ENCODE data around the gene DPEP2. TPM values are rescaled to one million over a fixed set of nuclear protein-coding genes. Genes with fewer than 3 reads are reported as not detected.
"Not testable (repeated sequence)": the region's sequence is repeated elsewhere in the genome, so short reads cannot be mapped to it uniquely, and the experiment has no call there.

The DPEP2 gene, protein sequence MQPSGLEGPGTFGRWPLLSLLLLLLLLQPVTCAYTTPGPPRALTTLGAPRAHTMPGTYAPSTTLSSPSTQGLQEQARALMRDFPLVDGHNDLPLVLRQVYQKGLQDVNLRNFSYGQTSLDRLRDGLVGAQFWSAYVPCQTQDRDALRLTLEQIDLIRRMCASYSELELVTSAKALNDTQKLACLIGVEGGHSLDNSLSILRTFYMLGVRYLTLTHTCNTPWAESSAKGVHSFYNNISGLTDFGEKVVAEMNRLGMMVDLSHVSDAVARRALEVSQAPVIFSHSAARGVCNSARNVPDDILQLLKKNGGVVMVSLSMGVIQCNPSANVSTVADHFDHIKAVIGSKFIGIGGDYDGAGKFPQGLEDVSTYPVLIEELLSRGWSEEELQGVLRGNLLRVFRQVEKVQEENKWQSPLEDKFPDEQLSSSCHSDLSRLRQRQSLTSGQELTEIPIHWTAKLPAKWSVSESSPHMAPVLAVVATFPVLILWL
- 12.1 TPM for total RNA-seq

DNA sequence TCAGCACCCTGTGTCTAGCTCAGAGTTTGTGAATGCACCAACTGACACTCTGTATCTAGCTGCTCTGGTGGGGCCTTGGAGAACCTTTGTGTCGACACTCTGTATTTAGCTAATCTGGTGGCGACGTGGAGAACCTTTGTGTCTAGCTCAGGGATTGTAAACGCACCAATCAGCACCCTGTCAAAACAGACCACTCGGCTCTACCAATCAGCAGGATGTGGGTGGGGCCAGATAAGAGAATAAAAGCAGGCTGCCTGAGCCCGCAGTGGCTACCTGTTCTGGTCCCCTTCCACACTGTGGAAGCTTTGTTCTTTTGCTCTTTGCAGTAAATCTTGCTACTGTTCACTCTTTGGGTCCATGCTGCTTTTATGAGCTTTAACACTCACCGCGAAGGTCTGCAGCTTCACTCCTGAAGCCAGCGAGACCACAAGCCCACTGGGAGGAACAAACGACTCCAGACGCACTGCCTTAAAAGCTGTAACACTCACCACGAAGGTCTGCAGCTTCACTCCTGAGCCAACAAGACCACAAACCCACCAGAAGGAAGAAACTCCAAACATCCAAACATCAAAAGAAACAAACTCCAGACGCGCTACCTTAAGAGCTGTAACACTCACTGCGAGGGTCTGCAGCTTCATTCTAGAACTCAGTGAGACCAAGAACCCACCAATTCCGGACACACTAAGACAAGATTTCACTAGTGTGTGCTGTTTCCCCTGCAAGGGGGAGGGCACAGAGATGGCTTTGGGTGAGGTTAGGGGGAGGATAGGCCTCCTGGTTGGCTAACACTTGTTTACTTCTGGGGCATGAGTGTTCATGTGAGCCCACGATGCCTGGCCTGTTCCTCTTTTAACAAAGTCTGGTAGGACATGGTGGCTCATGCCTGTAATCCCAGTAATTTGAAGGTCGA is at the start of gene DPEP2:
Gene DPEP2 (minus strand): TSS at position 706 of the 910 bp plus-strand sequence. CDS start 6,272 bp downstream, outside the sequence.
- not testable (repeated sequence) for DNase-seq

DNA sequence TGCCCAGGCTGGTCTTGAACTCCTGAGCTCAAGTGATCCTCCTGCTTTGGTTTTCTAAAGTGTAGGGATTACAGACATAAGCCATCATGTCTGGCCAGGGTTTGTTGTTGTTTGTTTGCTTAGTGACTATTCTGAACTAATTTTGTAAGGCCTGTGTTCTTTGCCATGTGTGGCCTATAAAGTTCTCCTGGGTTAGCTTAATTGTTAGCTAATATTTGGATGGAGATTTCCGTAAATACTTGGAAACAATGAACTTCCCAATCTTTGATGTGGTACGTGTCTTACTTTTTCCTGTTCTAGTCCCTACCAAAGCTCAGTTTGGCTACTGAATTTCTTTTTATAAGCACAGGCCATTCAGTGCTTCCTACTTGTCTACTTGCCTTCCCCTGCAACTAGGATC is 48.7 kb upstream of the DPEP2 start:
- no peak for DNase-seq

DNA sequence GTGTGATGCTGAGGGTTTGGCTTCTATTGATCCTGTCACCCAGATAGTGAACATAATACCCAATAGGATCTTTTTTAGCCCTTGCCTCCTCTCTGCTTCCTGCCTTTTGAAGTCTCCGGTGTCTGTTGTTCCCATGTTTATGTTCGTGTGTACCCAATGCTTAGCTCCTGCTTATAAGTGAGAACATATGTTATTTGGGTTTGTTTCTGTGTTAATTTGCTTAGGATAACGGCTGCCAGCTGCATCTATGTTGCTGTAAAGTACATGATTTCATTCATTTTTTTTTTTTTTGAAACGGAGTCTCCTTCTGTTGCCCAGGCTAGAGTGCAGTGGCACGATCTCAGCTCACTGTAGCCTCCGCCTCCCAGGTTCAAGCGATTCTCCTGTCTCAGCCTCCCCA is 46.8 kb upstream of the DPEP2 start:
- peak; percentile 14 for DNase-seq

DNA sequence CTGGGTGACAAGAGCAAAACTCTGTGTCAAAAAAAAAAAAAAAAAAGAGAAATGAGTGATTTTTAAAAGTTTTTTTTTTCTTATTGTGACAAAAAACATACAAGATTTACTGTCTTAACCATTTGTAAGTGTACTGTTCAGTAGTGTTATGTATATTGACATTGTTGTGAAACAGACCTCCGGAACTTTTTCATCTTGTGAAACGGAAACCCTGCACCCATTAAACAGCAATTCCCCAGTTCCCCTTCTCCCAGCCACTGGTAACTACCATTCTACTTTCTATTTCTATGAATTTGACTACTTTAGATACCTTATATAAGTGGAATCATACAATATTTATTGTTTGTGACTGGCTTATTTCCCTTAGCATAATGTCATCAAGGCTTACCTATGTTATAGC is 42.5 kb upstream of the DPEP2 start:
- no peak for DNase-seq

DNA sequence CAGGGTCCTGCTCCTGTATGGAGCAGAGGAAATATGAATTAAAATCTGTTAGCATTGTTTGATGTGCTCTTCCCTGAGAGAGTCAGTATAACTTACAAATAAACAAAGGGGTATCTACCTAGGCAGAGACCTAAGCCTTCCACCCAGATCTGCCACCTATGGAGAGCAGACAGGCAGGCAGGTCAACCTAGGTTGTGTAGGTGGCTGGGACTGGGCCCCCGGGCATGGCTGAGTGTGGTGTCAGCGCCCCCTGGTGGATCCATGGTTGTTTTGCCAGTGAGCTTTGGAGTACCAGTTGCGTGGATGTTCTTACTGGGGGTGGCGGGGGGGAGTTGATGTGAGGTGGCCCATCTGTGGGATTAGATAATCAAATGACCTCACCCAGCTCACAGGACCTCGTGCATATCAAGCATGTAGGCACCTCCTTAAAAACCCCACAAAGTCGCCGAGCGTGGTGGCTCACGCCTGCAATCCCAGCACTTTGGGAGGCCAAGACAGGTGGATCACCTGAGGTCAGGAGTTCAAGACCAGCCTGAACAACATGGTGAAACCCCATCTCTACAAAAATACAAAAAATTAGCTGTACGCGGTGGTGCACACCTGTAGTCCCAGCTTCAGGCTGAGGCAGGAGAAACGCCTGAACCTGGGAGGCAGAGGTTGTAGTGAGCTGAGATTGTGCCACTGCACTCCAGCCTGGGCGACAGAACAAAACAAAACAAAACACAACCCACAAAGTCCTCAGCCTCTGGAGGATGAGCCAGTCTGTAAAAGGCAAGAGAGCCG is 41.4 kb upstream of the DPEP2 start:
- peak; percentile 76 for DNase-seq

DNA sequence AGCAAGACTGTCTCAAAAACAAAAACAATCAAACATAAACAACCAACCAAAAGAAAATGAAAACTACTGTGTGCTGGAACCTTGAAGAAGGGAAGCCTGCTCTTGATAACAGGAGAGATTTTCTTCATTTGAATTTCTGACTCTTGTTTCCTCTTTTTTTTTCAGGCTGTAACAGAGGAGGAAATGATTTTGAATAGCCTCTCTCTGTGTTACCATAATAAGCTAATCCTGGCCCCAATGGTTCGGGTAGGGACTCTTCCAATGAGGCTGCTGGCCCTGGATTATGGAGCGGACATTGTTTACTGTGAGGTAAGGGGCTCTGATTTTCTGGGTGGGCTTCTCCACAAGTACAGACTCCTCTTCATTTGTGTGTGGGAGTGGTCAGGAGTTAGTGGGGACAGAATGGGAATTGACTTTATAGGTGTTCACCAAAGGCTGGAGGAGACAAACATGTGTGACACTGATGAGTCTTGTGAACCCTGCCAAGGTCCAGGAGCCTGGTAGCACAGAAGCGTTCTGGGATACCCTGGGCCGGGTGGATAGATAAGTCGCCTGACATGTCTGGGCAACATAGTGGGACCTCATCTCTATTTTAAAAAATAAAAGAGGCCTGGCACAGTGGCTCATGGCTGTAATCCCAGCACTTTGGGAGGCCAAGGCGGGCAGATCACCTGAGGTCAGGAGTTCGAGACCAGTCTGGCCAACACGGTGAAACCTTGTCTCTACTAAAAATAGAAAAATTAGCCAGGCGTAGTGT is 38.7 kb upstream of the DPEP2 start:
- no peak for DNase-seq

DNA sequence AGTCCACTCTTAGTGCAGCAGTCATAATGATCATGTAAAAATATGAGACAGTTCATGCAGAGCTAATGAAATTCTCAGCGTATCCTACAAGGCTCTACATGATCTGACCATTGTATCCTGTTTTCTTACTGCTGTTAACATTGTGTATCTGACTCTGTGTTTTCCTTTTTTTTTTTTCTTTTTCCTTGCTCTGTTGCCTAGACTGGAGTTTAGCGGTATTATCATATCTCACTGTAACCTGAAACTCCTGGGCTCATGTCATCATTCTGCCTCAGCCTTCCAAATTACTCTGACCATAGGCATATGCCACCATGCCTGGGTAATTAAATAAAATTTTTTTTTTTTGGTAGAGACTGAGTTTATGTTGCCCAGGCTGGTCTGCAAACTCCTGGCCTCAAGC is 35.9 kb upstream of the DPEP2 start:
- no peak for DNase-seq

DNA sequence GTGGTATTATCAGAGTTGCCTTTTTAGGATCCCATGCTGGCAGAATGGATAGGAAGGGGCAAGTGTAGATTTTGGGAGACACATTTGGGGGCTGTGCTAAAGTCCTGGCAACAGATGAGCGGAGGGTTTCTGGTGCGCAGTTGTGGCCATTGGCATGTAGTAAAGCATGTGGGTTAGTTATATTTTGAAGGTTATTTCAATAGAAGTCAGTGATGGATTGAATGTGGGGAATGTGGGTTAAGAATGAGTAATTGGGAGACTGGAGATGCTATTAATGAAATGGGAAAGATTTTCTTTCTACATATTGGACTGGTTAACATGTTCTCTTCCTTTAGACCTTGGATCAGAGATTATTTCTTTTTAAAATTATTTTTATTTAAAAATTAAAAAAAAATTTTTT is 33.8 kb upstream of the DPEP2 start:
- no peak for DNase-seq

DNA sequence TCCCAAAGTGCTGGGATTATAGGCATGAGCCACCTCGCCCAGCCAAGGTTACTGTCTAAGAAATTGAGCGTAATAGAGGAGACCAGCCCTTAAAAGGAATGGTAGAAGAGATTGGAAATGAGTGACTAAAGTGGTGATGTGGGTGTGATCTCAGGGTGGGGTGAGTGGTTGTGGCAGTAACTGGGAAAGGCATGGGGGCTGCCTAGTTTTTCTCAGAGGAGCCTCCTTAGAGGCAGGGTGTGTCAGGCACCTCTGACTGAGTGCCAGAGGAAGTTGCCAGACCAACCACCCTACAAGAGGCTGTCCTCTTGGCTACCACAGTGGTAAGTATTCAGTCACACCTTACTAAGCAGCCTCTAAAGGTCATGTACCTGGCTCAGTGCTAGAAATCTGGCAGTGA is 32.7 kb upstream of the DPEP2 start:
- DNase-seq, result no peak

DNA sequence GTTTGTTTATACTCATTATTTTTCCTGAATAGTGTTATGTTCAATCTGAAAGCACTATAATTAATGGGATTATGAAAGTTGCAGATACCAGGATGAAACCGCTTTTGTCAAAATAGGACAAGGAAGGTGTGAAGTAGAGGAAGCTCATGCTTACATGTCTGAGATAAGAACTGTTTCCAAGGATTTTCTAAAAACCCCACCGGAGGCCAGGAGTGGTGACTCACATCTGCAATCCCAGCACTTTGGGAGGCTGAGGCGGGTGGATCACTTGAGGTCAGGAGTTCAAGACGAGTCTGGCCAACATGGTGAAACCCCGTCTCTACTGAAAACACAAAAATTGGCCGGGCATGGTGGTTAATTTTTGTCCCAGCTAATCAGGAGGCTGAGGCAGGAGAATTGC is 30.8 kb upstream of the DPEP2 start:
- DNase-seq, result not testable (repeated sequence)

DNA sequence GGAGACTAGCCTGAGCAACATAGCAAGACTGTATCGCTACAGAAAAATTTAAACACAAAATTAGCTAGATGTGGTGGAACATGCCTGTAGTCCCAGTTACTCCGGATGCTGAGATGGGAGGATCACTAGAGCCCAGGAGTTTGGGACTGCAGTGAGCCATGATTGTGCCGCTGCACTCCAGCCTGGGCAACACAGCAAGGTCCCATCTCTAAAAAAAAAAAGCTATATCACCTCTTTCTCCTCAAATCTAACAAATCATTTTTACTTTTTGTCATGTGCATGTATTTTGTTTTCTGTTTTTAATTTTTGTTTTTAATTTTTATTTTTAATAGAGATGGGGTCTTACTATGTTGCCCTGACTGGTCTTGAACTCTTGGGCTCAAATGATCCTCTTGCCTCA is 29.7 kb upstream of the DPEP2 start:
- DNase-seq, result no peak

DNA sequence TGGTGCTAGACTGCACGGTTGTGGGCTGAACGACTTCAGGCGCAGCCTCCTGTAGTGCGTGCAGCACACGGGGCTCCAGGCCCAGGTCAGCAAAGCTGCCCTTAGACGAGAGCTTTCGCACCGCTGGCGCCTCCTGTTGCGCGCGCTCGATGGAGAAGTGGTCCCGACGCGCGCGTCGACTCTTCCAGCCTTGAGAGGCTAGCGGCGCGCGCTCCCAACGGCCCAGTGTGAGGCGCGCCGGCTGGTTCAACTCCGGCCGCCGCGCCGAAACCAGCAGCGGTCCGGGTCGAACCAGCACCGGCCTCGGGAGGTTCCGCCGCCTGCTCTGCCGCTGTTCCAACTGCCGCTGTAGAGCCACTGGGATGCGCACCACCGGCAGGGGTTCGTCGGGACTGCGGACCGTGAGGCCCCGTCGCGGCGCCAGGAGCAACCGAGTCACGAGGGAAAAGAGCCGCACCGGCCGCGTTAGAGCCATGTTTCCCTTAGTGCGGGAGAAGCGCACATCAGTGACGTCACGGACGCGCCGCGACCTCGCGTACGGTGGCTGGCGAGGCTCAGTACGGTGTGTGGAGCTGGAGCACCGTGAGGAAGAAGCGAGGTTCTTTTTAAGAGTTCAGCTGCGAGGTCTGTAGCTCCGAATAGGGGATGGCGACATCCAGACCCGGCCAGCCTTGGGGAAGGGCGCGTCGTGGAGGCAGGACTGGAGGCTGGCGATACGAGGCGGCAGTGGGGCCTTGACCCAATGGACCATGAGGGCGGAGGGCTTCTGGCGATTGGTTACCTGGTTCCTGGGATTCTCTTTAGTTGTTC is 23.6 kb upstream of the DPEP2 start, which contains the start of the genes DDX28 and DUS2:
Gene DDX28 (minus strand): TSS at position 505 of the 810 bp plus-strand sequence. CDS start 30 bp downstream, at position 475.
Gene DUS2 (plus strand): TSS at position 557 of the 810 bp plus-strand sequence. CDS start 14,740 bp downstream, outside the sequence.
- peak; percentile 97 for DNase-seq

DNA sequence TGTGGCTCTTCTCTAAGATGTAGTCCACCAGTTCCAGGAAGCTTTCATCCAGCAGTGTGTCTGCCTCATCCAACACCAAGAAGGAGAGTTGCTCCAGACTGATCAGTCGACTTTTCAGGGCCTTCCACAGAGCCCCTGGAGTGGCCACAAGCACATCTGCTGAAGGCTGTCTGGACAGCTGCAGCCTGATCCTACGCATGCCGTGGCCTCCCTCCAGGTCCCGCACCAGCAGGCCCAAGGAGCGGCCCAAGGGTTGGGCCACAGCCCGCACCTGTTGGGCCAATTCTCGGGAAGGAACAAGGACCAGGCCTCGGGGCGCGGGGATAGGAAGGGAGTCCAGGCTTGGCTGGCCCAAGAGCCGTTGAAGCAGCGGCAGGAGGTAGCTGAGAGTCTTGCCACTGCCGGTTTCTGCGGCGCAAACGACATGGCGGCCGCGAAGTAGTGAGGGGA is 23.0 kb upstream of the DPEP2 start:
- no peak for DNase-seq

DNA sequence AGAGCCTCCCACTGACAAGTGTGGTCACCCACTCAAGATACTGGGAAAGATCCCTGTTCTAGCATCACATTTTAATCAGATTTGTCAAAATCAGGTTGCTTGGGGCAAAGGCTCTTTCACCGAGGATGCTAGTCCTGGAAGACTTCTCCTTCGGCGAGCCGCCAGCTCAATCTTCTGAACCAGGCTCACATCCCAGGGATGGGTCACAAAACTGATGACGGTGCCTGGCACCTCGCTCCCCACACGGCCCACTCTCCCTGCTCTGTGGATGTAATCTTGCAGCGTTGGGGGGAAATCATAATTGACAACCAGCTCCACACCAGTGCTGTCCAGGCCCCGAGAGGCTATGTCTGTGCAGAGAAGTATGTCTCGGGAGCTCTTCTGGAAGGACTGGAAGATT is 22.2 kb upstream of the DPEP2 start:
- no peak for DNase-seq

DNA sequence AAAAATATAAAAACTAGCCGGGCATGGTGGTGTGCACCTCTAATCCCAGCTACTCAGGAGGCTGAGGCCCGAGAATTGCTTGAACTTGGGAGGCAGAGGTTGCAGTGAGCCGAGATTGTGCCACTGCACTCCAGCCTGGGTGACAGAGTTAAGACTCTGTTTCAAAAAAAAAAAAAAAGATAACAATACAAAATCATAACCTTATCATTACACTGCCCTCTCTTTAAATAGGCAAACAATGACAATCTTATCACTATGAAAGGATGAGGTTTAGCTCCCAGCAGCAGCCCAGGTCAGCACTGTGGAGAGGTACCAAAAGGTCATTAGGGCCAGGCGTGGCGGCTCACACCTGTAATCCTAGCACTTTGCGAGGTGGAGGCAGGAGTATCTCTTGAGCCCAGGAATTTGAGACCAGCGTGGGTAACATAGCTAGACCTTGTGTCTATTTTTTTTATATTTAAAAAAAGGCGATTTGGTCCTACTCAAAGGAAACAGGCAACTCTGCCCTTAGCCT is 19.9 kb upstream of the DPEP2 start:
- no peak for DNase-seq

DNA sequence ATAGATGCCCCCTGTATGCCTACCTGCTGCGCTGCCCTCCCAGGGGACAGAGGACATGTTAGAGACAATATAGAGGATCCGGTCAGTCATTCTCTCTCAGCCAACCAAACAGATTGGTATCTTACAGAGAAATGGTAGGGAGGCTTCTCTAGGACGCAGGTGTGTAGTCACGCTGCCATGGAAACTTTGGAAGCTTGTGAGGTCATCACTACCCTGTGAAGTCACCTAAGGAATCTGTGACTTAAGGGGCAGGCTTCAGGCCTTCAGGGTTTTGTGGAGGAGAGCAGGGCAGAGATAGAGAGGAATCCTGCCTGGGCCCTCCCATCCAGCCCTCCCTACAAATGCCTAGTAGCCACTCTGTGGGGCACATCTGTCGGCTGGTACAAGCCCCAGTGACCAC is 16.4 kb upstream of the DPEP2 start, which contains the start of gene DPEP2NB:
Gene DPEP2NB (minus strand): TSS at position 231 of the 400 bp plus-strand sequence. CDS start 141 bp downstream, at position 90.
- DNase-seq, result no peak

DNA sequence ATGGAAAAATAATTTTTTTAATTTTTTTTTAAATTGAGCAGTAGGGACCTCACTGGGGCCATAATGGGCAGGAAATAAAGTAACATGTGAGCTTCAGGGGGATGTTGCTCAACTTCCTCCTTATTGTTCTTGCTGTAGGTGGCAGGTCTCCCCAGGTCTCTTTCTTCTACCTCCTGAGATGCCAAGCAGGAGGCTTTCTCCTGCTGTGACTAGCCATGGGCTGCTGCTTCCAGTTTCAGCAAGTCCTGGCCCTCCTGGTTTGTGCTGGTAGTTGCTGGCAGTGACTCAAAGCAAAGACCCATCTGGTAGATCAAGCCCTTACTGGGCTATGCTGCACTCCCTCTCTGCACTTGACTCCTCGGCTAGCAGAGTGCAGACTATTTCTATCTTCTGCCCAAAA is 14.2 kb upstream of the DPEP2 start:
- DNase-seq, result no peak

DNA sequence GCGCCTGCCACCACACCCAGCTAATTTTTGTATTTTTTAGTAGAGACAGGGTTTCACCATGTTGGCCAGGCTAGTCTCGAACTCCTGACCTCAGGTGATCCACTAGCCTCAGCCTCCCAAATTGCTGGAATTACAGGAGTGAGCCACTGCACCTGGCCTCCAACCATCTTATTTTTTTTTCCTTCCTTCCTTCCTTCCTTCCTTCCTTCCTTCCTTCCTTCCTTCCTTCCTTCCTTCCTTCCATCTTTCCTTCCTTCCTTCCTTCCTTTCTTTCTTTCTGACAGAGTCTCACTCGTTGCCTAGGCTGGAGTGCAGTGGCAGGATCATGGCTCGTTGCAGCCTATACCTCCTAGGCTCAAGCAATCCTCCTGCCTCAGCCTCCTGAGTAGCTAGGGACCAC is 10.6 kb upstream of the DPEP2 start:
- DNase-seq, result not testable (repeated sequence)

DNA sequence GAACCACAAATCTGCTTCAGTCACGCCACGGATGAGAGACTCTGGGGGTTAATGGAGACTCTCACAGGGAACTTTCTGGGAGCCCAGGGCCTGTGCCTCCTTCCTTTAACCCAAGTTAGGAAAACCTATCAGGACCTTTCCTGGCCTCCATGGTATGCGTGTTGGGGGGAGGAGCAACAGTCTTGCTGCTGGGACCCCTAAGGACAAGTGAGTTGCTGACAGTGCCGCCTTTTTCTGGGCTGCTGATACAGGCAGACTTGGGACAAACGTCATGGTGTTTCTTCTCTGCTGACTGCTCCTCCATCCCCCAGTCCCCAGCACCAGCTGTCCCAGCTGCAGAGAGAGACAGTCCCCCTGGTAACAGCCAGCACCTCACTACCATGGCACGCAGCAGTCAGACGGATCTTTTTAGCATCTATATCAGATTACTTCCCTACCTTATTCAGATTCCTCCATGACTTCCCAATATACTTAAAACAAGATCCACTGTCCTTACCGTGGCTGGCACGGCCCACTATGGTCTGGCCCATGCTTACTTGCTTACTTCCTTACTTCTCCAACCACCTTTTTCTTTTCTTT is 10.0 kb upstream of the DPEP2 start:
- DNase-seq, result peak; percentile 28
